ENCODE results near the gene POLR2M.

DNA sequence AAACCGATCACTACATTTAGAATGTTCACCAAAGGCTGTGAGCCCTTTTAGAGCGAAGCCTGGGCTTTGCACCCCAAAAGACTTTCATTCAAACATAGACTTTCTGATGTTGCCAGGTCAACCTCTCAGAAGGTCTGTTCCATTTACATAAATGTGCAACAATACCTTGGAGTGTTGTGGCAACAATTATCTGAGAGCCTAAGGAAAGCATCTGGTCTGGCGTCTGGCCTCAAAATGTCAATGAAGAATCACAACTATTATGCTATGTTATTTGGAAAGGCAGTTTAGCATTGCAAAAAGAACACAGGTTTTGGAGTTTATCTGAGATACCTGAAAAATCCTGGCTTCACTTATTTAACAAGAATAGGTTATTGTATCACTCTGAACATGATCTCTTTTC is 50.0 kb downstream of the POLR2M start:
- TF ChIP-seq, protein P1, sequence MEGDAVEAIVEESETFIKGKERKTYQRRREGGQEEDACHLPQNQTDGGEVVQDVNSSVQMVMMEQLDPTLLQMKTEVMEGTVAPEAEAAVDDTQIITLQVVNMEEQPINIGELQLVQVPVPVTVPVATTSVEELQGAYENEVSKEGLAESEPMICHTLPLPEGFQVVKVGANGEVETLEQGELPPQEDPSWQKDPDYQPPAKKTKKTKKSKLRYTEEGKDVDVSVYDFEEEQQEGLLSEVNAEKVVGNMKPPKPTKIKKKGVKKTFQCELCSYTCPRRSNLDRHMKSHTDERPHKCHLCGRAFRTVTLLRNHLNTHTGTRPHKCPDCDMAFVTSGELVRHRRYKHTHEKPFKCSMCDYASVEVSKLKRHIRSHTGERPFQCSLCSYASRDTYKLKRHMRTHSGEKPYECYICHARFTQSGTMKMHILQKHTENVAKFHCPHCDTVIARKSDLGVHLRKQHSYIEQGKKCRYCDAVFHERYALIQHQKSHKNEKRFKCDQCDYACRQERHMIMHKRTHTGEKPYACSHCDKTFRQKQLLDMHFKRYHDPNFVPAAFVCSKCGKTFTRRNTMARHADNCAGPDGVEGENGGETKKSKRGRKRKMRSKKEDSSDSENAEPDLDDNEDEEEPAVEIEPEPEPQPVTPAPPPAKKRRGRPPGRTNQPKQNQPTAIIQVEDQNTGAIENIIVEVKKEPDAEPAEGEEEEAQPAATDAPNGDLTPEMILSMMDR (IDR thresholded peaks at IDR 0.05; ENCODE audit: insufficient read depth, low read length, poor library complexity, severe bottlenecking): no peak
- no peak for TF ChIP-seq EZH2phosphoT487 (conservative IDR thresholded peaks at IDR 0.05; ENCODE audit: low read length)

All from SU-DHL-6 (cell line).